Endothelial cell of umbilical vein (primary cell): ENCODE data around the gene GFPT2.

Source experiments
- EZH2 ChIP-seq: IDR thresholded peaks from 2 replicates; pipeline ENCODE4 v1.6.1; 2012; ENCODE audit warnings: borderline replicate concordance, low read depth, mild to moderate bottlenecking, moderate library complexity, low read length, inconsistent platforms; ENCODE audit not compliant: severe bottlenecking
- FOS ChIP-seq: IDR thresholded peaks from 2 replicates; pipeline ENCODE4 v1.6.1; 2011; ENCODE audit warnings: mild to moderate bottlenecking, low read length, moderate library complexity, borderline replicate concordance; ENCODE audit not compliant: insufficient read depth
- POLR2A ChIP-seq: IDR thresholded peaks from 2 replicates; pipeline ENCODE4 v1.6.1; 2012; ENCODE audit warnings: low read depth, mild to moderate bottlenecking, control low read depth, low read length
- POLR2AphosphoS5 ChIP-seq: IDR thresholded peaks from 2 replicates; pipeline ENCODE4 v1.6.1; 2012; ENCODE audit warnings: low read depth, mild to moderate bottlenecking, control low read depth, low read length, moderate library complexity; ENCODE audit not compliant: insufficient read depth
- TF ChIP-seq, protein P1 (sequence below), 2 donors: IDR thresholded peaks; 1 replicate in 1 of 2; 2 replicates in 1 of 2; pipeline ENCODE4 v1.5.1; 2011; ENCODE audit warnings: low read length in 2 of 2, mild to moderate bottlenecking in 2 of 2, moderate library complexity in 2 of 2, control low read depth in 1 of 2, inconsistent platforms in 1 of 2, low read depth in 1 of 2; ENCODE audit not compliant: insufficient read depth in 1 of 2; ENCODE audit errors: extremely low read depth in 1 of 2

DNA sequence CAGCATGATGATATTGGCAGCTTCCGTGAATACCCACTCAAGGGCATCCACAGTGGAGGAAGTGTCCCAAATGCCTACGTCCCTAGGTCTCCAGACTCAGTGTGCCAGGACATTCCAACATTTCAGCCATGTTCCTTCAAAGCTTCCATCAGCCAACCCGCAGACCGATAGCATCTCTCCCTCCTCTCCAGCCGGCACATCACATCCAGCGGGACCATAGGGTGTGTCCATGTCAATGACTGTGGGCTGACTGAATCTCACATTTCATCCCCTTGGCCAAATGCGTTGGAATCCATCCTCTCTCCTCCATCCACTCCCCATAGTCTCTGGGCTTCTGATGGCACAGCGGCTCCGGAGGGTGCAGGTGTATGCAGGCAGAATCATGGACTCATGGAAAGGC, 22.2 kb upstream of the GFPT2 start:
- TF ChIP-seq, protein P1, sequence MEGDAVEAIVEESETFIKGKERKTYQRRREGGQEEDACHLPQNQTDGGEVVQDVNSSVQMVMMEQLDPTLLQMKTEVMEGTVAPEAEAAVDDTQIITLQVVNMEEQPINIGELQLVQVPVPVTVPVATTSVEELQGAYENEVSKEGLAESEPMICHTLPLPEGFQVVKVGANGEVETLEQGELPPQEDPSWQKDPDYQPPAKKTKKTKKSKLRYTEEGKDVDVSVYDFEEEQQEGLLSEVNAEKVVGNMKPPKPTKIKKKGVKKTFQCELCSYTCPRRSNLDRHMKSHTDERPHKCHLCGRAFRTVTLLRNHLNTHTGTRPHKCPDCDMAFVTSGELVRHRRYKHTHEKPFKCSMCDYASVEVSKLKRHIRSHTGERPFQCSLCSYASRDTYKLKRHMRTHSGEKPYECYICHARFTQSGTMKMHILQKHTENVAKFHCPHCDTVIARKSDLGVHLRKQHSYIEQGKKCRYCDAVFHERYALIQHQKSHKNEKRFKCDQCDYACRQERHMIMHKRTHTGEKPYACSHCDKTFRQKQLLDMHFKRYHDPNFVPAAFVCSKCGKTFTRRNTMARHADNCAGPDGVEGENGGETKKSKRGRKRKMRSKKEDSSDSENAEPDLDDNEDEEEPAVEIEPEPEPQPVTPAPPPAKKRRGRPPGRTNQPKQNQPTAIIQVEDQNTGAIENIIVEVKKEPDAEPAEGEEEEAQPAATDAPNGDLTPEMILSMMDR (IDR thresholded peaks at IDR 0.05; ENCODE audit: extremely low read depth in 1 of 2, insufficient read depth in 1 of 2, low read depth in 1 of 2, low read length in 2 of 2): no peak
- TF ChIP-seq EZH2: no peak
- no peak for TF ChIP-seq FOS
- TF ChIP-seq POLR2A: no peak
- TF ChIP-seq POLR2AphosphoS5: no peak
